GM21381 (cell line): ENCODE measurements around the gene AMBN.

Experiments
- ATAC-seq: cut with Tn5 transposase; IDR thresholded peaks from one replicate; pipeline ENCODE4 v1.9.1; 2021; ENCODE audit warnings: mild to moderate bottlenecking, moderate library complexity; ENCODE audit not compliant: unreplicated experiment

Gene AMBN

GRCh38 chr4:70591955-70592582 is at the start of gene AMBN:
Gene AMBN, plus strand, starts transcription at chr4:70592256. Its CDS starts 103 bp downstream, at chr4:70592359.
- no peak for ATAC-seq

GRCh38 chr4:70544279-70544868 is 47.7 kb upstream of the AMBN start:
- ATAC-seq: peak; percentile 60

GRCh38 chr4:70556856-70557255 is 35.2 kb upstream of the AMBN start:
- no peak for ATAC-seq

GRCh38 chr4:70559211-70559830 is 32.7 kb upstream of the AMBN start:
- peak; percentile 69 for ATAC-seq

- no peak for ATAC-seq
Measured at GRCh38 chr4:70559924-70560323, 32.1 kb upstream of the AMBN start.

- no peak for ATAC-seq
Measured at GRCh38 chr4:70564033-70564432, 28.0 kb upstream of the AMBN start.

GRCh38 chr4:70570796-70571195 is 21.3 kb upstream of the AMBN start:
- no peak for ATAC-seq

GRCh38 chr4:70571772-70572171 is 20.3 kb upstream of the AMBN start:
- ATAC-seq: no peak

- no peak for ATAC-seq
Measured at GRCh38 chr4:70575964-70576363, 16.1 kb upstream of the AMBN start.

GRCh38 chr4:70577220-70577927 is 14.7 kb upstream of the AMBN start:
- no peak for ATAC-seq

- no peak for ATAC-seq
Measured at GRCh38 chr4:70581980-70582379, 10.1 kb upstream of the AMBN start.

GRCh38 chr4:70583952-70584834 is 7.9 kb upstream of the AMBN start:
- ATAC-seq: no peak

- no peak for ATAC-seq
Measured at GRCh38 chr4:70586841-70587240, 5.2 kb upstream of the AMBN start.

- ATAC-seq: peak; percentile 91
Measured at GRCh38 chr4:70589785-70590184, 2.3 kb upstream of the AMBN start.

GRCh38 chr4:70594196-70594595 is 2.1 kb downstream of the AMBN start:
- ATAC-seq: no peak

- no peak for ATAC-seq
Measured at GRCh38 chr4:70600305-70600704, 8.2 kb downstream of the AMBN start.

- ATAC-seq: no peak
Measured at GRCh38 chr4:70600977-70601376, 8.9 kb downstream of the AMBN start.

- ATAC-seq: peak; percentile 98
Measured at GRCh38 chr4:70601422-70602039, 9.5 kb downstream of the AMBN start.

GRCh38 chr4:70603856-70604255 is 11.8 kb downstream of the AMBN start:
- ATAC-seq: no peak

GRCh38 chr4:70606459-70606858 is 14.4 kb downstream of the AMBN start:
- ATAC-seq: no peak
